Stimulated activated CD8-positive, alpha-beta memory T cell treated with anti-CD3 and anti-CD28 coated beads, Interleukin-2, amount 100 ng/mL, for 1 hour (primary cell): ENCODE data around the gene ZNF444.
"Not testable (repeated sequence)": the region's sequence is repeated elsewhere in the genome, so short reads cannot be mapped to it uniquely, and the experiment has no call there.

Source experiments
- DNase-seq, 2 donors: peaks; one replicate each; pipeline ENCODE4 v3.0.0-alpha.2; 2020; ENCODE audit warnings: low read depth in 2 of 2

ZNF444 gene

DNA sequence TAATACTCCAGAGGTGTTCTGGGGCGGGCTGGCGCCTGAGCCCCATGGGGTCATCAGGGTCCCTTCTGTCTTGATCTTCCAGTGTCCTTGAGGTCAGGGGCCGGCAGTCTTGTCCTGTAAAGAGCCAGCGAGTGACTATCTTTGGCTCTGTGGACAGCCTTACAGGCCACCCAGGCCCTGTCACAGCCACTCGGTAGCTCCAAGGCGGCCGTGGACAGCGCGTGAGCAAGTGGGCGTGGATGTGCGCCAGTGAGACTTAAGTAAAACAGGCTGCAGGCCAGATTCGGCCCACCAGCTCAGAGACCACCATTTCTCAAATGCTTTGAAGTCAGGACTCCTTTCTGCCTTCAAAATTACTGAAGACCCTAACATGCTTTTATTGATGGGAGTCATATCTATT, 3.7 kb downstream of the ZNF444 start:
- DNase-seq: no peak

DNA sequence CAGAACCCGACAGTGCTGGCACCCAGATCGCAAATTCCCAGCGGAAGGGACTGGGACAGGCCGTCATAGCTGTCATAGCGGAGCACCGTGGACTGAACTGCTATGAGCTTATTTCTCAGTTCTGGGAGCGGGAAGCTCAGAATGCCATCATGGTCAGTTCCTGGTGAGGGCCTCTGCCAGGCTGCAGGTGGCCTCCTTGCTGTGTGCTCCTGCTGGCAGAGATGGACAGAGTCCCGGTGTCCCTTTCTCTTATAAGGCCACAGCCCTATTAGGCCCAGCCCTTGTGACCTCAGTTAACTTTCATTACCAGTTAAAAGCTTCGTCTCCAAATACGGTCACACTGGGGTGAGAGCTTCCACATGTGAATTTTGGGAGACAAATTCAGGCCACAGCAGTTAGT, 4.6 kb downstream of the ZNF444 start:
- DNase-seq: no peak

DNA sequence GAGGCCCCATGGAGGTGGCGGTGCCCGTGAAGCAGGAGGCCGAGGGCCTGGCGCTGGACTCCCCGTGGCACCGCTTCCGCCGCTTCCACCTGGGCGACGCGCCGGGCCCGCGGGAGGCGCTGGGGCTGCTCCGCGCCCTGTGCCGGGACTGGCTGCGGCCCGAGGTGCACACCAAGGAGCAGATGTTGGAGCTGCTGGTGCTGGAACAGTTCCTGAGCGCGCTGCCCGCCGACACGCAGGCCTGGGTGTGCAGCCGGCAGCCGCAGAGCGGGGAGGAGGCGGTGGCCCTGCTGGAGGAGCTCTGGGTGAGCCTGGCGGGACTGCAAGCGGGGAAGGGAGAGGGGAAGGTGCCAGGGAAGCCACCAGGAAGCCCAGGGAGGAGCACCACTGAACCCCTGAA, 5.8 kb downstream of the ZNF444 start:
- no peak for DNase-seq

DNA sequence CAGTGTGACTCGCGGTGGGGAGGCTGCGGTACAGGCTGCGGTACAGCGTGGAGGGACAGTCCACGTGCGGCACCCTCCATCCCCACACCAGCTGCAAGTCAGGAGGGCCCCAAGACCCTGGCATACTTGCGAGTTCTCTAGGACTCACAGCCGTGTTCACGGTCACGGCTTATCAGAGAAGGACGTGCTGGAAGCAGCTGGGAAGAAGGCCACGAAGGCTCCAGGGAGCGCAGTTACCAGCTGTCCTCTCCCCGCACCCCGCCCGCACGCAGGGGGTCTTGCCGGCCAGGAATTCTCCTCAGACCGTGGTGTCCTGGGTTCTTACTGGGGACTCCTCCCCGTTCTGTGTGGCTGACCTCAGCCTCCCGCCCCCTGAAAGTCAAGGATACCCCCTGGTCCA, 6.2 kb downstream of the ZNF444 start:
- DNase-seq: no peak

DNA sequence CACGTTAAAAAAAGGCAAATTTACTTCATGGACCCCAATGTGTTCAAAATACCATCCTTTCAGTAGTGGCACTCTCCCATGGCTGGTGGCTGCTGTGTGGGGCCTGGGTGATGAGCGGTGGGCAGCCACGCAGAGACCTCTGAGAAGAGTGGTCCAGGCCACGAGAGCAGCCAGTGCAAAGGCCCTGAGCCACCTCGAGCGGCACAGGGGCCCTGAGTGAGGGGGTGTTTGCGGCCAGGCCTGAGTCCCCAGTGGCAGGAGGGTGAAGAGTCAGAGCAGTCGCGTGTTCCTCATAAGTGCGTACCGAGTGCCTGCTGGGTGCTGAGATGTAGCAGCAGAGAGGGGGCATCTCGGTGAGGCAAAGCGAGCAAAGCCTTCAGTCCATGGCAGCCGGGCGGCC, 7.0 kb downstream of the ZNF444 start:
- no peak for DNase-seq

DNA sequence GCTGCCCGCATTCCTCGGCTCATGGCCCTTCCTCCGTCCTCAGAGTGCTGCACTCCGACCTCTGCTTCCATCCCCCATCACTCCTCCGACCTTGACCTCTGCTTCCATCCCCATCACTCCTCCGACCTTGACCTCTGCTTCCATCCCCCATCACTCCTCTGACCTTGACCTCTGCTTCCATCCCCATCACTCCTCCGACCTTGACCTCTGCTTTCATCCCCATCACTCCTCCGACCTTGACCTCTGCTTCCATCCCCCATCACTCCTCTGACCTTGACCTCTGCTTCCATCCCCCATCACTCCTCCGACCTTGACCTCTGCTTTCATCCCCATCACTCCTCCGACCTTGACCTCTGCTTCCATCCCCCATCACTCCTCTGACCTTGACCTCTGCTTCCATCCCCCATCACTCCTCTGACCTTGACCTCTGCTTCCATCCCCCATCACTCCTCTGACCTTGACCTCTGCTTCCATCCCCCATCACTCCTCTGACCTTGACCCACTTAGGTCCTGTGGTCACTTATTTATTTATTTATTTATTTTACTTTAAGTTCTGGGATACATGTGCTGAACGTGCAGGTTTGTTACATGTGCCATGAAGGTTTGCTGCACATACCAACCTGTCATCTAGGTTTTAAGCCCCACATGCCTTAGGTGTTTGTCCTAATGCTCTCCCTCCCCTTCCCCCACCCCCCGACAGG, 8.0 kb downstream of the ZNF444 start:
- DNase-seq: not testable (repeated sequence)

DNA sequence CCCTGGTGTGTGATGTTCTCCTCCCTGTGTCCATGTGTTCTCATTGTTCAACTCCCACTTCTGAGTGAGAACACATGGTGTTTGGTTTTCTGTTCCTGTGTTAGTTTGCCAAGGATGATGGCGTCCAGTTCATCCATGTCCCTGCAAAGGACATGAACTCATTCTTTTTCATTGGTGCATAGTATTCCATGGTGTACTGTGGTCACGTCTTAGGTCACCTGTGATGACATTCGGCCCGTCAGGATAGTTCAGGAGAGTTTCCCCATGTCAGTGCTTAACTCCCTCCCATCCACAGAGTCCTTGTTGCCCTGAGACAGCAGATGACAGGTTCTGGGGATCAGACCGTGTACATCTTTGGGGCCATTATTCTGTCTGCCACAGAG, 8.6 kb downstream of the ZNF444 start:
- no peak for DNase-seq

DNA sequence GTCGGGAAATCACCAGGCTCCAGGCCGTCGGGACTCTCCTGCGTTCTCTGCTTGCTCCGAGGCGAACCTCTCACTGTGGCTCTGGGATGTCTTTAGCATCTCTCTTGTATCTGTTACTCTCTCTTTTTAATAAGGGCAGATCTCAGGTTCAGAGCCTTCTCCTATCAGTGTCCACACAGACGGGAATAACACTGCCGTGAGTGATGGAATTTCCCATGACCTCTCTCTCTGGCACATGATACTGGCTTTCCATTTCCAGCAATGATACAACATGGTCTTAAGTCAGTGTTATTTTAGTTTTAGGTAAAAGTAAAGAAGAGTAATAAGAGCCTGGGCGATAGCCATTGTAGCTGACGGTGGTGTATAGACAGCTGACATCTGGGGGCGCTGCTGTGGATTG, 9.3 kb downstream of the ZNF444 start:
- DNase-seq: no peak

DNA sequence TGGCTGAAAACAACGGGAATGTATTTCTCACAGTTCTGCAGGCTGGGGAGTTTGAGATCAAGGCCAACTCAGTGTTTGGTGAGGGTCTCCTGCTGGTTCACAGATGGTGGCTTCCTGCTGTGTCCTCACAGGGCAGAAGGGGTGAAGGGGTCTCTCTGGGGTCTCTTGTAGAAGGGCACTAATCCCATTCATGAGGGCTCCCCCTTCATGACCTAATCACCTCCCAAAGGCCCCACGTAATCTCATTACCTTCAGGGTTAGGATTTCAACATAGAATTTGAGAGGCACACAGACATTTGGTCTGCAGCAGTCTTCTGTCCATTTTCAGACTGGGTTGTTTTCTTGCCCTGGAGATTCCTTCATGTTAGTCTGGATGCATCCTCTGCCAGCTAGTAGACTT, 11.6 kb downstream of the ZNF444 start:
- no peak for DNase-seq

DNA sequence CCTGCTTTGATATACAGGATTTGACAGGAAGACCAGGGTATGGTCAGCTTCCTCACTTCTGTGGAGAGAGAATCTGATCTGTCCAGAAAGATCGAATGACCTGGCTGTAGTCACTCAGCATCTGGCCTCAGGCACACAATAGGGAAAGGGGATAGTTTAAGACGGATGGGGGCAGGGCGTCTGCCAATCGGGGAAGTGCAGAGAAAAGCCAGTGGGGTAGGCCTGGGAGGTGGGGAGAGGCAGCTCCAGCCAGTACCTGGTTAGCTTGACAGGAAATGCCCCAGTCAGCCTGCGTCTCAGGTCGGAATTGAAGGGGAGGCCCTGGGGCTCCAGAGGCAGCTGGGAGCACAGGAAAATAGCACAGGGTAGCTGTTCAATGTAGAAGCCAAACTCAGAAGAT, 12.4 kb downstream of the ZNF444 start:
- DNase-seq: no peak

DNA sequence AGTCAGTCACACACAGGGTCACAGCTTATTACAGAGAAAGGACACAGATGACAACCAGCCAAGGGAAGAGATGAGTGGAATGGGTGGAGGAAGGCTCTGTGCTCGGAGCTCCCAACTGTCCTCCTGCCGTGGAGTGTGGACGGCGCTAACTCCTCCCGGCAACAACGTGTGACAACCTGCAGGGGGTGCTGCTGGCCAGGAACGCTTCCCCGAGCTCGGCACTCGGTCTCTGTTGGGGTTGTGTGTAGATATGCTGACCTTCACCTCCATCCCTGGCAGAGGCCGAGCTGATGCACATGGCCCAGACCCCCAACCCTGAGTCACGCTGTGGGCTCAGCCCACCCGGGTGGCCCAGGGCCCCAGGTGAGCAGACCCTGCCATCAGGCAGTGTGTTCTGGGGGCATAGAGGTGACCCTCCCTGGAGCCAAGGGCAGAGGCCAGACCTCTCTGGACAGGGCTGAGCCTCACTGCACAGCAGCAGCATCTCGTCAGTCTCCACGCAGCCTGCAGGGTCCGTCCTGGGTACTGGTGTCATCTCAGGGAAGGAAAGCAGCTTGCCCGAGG, 14.1 kb downstream of the ZNF444 start:
- DNase-seq: no peak

DNA sequence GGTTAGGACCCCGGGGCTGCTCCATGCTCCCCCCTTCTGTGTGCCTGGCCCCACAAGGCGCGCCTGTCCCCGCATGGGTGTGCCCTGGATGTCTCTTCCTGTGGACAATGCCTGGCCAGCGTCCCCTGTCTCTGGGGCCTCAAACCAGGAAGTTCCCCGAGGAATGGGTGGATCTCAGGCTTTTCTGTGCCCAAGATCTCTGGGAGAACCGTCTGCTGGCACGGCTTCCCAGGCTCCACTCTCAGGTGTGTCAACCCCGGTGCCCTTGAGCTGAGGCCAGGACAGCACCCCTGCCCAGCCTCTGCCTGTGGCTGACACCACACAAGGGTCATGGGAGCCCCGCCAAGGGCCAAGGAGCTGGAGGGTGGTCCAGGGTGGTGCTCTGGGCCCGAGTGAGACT, 15.7 kb downstream of the ZNF444 start:
- DNase-seq: no peak

DNA sequence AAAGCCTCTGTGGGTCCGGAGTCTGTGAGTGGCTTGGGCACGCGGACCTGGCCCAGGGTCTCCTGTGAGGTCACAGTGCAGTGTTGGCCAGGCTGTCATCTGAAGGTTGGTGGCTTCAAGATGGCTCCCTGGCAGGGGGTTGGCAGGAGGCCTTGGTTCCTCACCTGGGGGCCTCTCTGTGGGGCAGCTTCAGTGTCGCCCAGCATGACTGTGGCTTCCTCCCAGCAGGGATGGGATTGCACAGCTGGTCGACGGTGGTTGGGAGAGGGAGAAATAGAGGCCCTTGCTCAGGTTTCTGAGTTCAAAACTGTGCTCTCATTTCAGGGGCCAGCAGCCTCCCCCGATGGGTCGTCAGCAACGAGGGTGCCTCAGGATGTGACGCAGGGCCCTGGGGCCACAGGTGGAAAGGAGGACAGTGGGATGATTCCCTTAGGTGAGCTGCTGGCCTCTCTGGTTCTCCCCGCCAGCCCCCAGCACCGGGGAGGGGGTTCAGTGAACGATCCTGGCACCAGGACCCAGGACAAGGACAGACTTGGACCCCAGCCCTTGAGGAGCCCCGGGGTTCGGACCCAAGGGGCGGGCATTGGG, 17.2 kb downstream of the ZNF444 start:
- no peak for DNase-seq

DNA sequence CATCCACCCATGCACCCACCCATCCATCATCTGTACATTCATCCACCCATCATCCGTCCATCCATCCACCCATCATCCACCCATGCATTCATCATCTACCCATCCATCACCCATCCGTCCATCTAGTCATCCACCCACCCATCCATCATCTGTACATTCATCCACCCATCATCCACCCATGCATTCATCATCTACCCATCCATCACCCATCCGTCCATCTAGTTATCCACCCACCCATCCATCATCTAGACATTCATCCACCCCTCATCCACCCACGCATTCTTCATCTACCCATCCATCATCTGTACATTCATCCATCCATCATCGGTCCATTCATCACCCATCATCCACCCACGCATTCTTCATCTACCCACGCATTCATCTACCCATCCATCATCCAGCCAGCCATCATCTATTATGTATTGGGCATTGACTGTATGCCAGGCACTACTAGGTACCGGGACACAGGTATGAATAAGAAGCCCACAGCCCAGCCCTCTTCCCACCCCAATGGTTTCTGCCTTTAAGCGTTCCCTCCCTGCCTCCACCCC, 18.0 kb downstream of the ZNF444 start:
- DNase-seq: no peak

DNA sequence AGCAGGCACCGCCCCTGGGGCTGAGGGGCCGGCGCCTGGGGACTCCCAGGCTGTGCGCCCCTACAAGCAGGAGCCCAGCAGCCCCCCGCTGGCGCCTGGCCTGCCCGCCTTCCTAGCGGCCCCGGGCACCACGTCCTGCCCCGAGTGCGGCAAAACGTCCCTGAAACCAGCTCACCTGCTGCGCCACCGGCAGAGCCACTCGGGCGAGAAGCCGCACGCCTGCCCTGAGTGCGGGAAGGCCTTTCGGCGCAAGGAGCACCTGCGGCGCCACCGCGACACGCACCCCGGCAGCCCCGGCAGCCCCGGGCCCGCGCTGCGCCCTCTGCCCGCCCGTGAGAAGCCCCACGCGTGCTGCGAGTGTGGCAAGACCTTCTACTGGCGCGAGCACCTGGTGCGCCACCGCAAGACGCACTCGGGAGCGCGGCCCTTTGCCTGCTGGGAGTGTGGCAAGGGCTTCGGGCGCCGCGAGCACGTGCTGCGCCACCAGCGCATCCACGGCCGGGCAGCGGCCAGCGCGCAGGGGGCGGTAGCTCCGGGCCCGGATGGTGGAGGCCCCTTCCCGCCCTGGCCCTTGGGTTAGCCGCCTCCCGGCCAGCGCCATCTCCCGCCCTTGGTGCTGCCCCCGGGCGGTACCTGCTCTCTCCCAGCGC, 18.7 kb downstream of the ZNF444 start:
- DNase-seq: no peak

DNA sequence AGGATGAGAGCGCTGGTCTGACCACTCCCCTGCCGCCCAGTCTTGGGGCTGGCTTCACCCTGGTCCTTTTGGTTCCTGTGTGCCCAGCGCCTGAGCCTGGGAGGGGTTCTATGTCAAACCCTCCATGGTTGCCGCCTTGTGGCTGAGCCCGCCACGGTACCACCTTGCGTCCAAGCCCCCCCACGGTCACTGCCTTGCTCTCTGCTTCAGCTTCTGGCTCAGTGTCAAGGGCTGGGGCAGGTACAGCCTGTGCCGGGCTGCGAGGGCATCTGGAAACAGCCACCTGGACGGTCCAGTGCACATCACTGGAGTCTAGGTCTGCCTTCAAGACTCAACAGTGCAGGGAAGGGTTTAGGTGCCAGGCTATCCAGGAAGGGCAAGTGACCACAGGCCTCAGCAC, 20.4 kb downstream of the ZNF444 start:
- no peak for DNase-seq

DNA sequence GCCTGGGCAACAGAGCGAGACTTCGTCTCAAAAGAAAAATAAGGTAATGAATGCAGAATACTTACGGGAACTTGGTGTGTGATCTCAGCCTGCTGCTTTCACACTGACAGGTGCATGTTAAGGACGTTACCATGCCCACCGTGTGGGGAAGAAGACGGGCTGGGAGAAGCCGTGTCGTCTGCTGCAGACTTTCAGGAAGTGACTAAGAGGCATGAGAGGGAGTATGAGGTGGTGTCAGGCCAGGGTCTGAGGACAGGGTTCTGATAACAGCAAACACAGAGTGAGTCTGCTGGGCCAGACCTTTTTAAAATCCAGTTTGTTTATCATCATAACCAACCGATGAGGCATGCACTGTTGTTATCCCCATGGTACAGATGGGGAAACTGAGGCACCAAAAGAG, 21.2 kb downstream of the ZNF444 start:
- DNase-seq: no peak

DNA sequence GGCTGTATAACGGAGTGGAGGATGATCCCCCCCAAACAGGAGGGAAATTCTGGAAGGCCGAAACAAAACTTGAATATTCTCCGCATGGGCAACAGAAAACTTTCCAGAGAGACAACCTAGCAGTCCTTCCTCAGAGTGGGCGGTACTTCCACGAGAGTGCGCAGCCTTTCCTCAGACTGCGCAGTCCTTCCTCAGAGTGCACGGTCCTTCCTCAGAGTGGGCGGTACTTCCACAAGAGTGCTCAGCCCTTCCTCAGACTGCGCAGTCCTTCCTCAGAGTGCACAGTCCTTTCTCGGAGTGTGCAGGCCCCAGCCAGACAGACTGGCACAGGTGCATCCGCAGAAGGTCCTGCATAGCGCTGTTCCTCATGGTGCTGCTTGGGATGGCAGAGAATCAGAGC, 22.0 kb downstream of the ZNF444 start:
- DNase-seq: no peak

DNA sequence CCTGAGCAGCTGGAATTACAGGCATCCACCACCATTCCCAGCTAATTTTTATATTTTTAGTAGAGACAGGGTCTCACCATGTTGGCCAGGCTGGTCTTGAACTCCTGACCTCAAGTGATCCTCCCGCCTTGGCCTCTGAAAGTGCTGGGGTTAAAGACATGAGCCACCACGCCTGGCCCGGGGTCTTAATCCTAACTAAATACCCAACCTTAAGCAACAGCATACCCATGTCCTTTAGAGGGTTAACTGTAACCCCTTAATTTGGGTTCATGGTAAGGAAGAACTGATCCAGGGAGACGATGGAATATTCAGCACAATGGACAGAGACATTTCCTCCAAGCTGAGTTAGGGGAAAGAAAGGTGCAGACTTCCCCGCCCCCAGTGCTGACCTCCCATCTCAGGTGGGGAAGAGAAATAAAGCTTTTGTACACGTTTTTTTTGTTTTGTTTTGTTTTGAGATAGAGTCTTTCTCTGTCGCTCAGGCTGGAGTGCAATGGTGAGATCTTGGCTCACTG, 26.0 kb downstream of the ZNF444 start:
- DNase-seq: no peak

DNA sequence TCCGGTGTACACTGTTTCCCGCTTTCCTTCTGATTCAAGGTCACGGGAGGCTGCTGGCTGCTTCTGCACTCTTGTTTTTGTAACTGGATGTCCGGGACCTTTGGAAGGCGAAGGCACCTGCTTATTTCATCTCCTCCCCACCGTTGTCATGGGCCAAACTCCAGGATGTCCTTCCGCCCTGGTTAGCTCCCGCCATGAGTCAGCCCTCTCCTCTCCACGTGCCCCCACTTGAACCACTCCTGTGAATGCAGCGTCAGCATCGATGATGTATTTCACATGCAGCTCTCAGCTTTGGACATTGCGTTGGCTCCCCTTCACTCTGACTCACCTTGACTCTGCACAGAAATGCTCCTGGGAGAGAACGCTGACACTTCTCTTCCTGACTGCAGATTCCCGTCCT, 29.2 kb downstream of the ZNF444 start:
- no peak for DNase-seq

DNA sequence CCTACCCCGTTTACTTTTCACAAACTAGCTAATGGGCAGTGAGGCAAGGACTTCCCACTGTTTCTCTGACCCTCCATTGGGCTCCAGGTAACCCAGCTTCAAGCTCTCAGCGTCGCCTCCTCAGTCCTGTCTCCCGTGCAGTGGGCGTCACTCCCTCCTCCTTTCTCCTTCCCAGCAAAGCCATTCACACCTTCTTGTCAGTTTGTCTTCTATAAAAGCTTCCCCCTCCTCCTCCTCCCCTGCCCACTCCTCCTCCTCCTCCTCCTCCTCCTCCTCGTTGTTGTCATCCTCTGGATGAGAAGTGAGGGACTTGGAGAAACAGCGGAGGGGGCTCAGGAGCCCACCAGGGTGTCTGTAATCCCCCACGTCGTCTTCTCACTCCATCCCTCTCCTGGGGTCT, 33.0 kb downstream of the ZNF444 start:
- DNase-seq: no peak

DNA sequence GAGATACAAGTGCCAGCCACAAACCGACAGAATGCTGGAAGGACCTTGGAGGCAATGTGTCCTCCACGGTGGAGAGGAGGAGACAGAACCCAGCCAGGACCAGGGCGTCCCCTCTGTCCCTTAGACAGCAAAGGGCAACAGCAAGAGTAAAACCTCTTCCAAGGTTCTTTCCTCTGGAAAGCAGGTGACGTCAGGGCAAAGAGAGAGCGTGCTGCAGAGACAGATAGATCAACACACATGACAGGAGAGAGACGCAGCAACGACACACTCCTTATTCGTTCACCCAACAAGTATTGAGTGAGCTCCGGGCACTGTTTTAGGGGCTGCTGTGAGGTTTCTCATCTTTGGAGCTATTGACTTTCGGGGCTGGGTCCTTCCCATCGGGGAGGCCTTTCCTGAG, 33.5 kb downstream of the ZNF444 start:
- no peak for DNase-seq

DNA sequence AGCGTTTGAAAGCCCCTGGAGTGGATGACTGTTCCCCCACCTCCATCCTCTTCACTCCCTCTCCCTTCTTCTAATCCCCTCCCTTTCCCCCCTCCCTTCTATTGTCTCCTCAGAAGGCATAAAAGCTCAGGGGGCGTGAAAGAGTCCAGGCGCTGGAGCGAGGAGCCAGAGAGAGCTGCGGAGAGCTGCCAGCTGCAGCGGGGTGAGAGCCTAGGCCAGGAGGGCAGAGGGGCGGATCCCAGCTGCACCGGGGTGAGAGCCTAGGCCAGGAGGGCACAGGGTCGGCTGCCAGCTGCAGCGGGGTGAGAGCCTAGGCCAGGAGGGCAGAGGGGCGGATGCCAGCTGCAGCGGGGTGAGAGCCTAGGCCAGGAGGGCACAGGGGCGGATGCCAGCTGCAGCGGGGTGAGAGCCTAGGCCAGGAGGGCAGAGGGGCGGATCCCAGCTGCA, 34.8 kb downstream of the ZNF444 start, which contains the start of gene GALP:
Gene GALP (plus strand): TSS at position 148 of the 447 bp plus-strand sequence. CDS start 1,101 bp downstream, outside the sequence.
- not testable (repeated sequence) for DNase-seq
